ENCODE data around the gene PNKD.

DNA sequence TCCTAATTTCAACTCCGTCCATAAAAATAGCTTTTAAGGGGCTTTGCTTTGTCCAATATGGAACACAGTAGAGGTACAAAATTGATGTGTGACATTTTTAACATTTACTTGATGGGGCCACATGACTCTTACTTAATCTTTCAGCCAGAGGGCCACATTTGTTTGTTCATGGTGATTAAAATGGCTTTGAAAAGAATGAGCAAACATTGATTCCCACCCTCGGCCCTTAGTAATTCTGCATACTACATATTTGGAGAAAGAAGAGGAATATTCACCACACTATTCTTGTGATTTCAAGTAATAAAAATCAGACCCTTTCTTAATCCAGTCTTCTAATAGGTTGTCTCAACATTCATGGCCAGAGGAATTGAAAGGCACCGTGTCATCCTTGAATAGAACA lies 35.8 kb upstream of the PNKD start:
- TF ChIP-seq POLR2A (IDR thresholded peaks at IDR 0.05; ENCODE audit: low read depth, low read length) (no peak), PAX5 (IDR thresholded peaks at IDR 0.05; ENCODE audit: insufficient read depth, low read length, severe bottlenecking) (no peak), POLR2AphosphoS5 (IDR thresholded peaks at IDR 0.05; ENCODE audit: low read depth, low read length) (no peak), TAF1 (IDR thresholded peaks at IDR 0.05; ENCODE audit: low read depth, low read length) (no peak), SPI1 (IDR thresholded peaks at IDR 0.05; ENCODE audit: low read depth, low read length) (no peak), POU2F2 (IDR thresholded peaks at IDR 0.05; ENCODE audit: low read depth, low read length) (no peak)

Data from GM12891 (cell line).